ENCODE results near the gene ALS2CL.

ALS2CL gene

DNA sequence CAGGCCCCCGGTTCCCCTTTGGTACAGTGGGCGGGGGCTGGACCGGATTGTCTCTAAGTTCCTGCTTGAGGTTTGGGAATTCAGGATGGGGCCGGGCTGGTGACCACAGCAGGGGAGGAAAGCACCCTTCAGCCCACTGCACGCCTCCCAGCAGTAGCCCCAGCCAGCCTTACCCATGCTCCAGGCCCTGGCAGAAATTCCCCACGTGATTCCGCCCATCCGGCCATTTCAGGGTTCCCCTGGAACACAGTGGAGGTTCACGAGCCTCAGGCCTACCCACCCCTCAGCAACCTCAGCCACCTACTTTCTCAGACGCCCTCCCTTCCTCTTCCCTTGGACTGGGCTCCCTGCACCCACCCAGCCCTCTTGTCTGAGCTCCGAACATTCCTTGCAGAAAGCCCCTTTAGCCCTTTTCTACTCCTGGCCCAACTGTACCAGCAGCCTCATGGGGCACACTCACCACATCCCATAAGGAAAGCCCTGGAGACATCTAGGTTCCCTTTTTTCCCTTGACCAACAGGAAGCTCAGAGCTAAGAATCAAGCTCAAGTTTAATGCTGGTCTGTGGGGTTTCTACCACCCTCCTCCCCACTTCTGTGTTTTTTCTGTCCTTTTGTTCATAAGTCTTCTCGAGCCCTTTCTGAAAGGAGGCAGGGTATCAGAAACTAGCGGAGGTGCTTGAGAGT lies 11.5 kb downstream of the ALS2CL start:
- Histone ChIP-seq H3K4me1 (ENCODE audit: low read length) (no peaks in the 10 kb centered on the region), H3K9ac (ENCODE audit: low read length) (no peak overlapping the region), H3K36me3 (replicated peaks; ENCODE audit: insufficient read depth, low read length) (no peaks in the 10 kb centered on the region), H3K4me2 (ENCODE audit: low read depth, low read length) (no peak overlapping the region), H4K20me1 (ENCODE audit: insufficient read depth, low read length) (no peaks in the 10 kb centered on the region), H3K9me2 (replicated peaks; ENCODE audit: insufficient read depth, low read length) (no peaks in the 10 kb centered on the region), H3K9me3 (replicated peaks; ENCODE audit: insufficient read depth, low read length) (no peaks in the 10 kb centered on the region), H3K27me3 (replicated peaks; ENCODE audit: insufficient read depth, low read length) (0 out of 2 replicates have a peak, but pooled peaks cover 5% of the 10 kb centered on the region), H3F3A (ENCODE audit: insufficient read depth, low read length) (no peaks in the 10 kb centered on the region), H2AFZ (ENCODE audit: low read length) (no peak overlapping the region), H3K4me3 (ENCODE audit: low read length) (no peak overlapping the region), H3K27ac (ENCODE audit: low read length) (no peak overlapping the region), H3K79me2 (ENCODE audit: low read length) (no peaks in the 10 kb centered on the region)
- no peak for DNase-seq
- TF ChIP-seq EZH2phosphoT487 (IDR thresholded peaks at IDR 0.05; ENCODE audit: low read length) (no peak), EZH2 (optimal IDR thresholded peaks at IDR 0.05; ENCODE audit: low read depth, low read length) (no peak)
- TF ChIP-seq, protein P1, sequence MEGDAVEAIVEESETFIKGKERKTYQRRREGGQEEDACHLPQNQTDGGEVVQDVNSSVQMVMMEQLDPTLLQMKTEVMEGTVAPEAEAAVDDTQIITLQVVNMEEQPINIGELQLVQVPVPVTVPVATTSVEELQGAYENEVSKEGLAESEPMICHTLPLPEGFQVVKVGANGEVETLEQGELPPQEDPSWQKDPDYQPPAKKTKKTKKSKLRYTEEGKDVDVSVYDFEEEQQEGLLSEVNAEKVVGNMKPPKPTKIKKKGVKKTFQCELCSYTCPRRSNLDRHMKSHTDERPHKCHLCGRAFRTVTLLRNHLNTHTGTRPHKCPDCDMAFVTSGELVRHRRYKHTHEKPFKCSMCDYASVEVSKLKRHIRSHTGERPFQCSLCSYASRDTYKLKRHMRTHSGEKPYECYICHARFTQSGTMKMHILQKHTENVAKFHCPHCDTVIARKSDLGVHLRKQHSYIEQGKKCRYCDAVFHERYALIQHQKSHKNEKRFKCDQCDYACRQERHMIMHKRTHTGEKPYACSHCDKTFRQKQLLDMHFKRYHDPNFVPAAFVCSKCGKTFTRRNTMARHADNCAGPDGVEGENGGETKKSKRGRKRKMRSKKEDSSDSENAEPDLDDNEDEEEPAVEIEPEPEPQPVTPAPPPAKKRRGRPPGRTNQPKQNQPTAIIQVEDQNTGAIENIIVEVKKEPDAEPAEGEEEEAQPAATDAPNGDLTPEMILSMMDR (IDR thresholded peaks at IDR 0.05; ENCODE audit: low read length): no peak

DNA sequence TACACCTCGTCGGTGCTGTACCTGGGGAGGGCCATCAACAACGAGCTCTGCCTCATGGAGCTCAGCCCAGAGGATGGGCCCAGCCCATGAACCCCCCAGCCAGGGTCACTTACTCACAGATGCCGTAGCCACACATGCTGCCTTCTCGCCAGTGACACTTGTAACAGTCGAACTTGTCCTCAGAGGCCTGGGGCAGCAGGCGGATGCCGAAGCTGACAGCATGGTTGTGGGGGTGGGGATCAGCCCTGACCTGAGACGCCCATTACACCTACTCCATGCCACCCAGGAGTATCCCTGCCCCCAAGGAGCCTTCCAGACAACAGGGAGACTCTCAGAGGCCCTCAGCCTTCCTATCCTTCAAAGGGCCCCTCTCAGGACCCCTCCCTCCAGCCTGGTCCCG lies 12.1 kb downstream of the ALS2CL start:
- Histone ChIP-seq H3F3A (ENCODE audit: insufficient read depth, low read length) (no peaks in the 10 kb centered on the region), H3K4me1 (ENCODE audit: low read length) (no peaks in the 10 kb centered on the region), H3K36me3 (replicated peaks; ENCODE audit: insufficient read depth, low read length) (no peaks in the 10 kb centered on the region), H3K27ac (ENCODE audit: low read length) (no peak overlapping the region), H3K9me3 (replicated peaks; ENCODE audit: insufficient read depth, low read length) (no peaks in the 10 kb centered on the region), H2AFZ (ENCODE audit: low read length) (no peak overlapping the region), H3K79me2 (ENCODE audit: low read length) (no peaks in the 10 kb centered on the region), H3K4me2 (ENCODE audit: low read depth, low read length) (no peak overlapping the region), H3K27me3 (replicated peaks; ENCODE audit: insufficient read depth, low read length) (0 out of 2 replicates have a peak, but pooled peaks cover 5% of the 10 kb centered on the region), H3K4me3 (ENCODE audit: low read length) (no peak overlapping the region), H4K20me1 (ENCODE audit: insufficient read depth, low read length) (no peaks in the 10 kb centered on the region), H3K9me2 (replicated peaks; ENCODE audit: insufficient read depth, low read length) (no peaks in the 10 kb centered on the region), H3K9ac (ENCODE audit: low read length) (no peak overlapping the region)
- TF ChIP-seq EZH2 (optimal IDR thresholded peaks at IDR 0.05; ENCODE audit: low read depth, low read length) (no peak), EZH2phosphoT487 (IDR thresholded peaks at IDR 0.05; ENCODE audit: low read length) (no peak)
- TF ChIP-seq, protein P1 (IDR thresholded peaks at IDR 0.05; ENCODE audit: low read length): no peak
- DNase-seq: no peak

DNA sequence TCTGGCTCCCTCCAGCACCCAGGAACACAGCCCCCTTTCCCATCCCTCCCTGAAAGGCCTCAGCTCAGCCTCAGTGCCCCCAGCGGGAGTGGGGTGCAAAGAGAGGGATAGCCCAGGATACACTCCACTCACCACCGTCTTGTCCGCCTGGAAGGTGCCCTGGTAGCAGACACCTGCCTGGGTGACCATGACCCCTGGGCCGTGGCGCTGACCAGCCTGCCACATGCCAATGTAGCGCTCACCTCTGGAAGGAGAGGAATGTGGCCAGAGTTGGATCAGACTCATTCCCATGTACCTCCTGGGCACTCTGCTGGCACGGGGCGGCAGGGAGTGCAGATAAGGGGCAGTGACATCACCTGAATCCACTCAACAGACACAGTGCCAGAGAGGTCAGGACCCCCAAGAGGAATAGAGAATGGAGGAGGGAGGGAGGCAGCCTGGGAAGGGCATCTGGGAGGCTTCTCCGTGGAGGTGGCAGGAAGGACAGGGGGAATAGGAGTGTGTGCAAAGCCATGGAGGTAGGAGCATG lies 13.1 kb downstream of the ALS2CL start:
- H3K27me3 ChIP-seq (replicated peaks; ENCODE audit: insufficient read depth, low read length): 0 out of 2 replicates have a peak, but pooled peaks cover 5% of the 10 kb centered on the region
- DNase-seq: no peak
- H4K20me1 ChIP-seq (ENCODE audit: insufficient read depth, low read length): no peaks in the 10 kb centered on the region
- H3K4me1 ChIP-seq (ENCODE audit: low read length): no peaks in the 10 kb centered on the region
- H3K9me3 ChIP-seq (replicated peaks; ENCODE audit: insufficient read depth, low read length): no peaks in the 10 kb centered on the region
- no peak overlapping the region for H3K27ac ChIP-seq (ENCODE audit: low read length)
- H3K79me2 ChIP-seq (ENCODE audit: low read length): no peaks in the 10 kb centered on the region
- H3K4me3 ChIP-seq (ENCODE audit: low read length): no peak overlapping the region
- TF ChIP-seq EZH2 (optimal IDR thresholded peaks at IDR 0.05; ENCODE audit: low read depth, low read length) (no peak), EZH2phosphoT487 (IDR thresholded peaks at IDR 0.05; ENCODE audit: low read length) (no peak)
- TF ChIP-seq, protein P1 (IDR thresholded peaks at IDR 0.05; ENCODE audit: low read length): no peak
- no peak overlapping the region for H2AFZ ChIP-seq (ENCODE audit: low read length)
- H3F3A ChIP-seq (ENCODE audit: insufficient read depth, low read length): no peaks in the 10 kb centered on the region
- H3K9ac ChIP-seq (ENCODE audit: low read length): no peak overlapping the region
- H3K36me3 ChIP-seq (replicated peaks; ENCODE audit: insufficient read depth, low read length): no peaks in the 10 kb centered on the region
- H3K4me2 ChIP-seq (ENCODE audit: low read depth, low read length): no peak overlapping the region
- no peaks in the 10 kb centered on the region for H3K9me2 ChIP-seq (replicated peaks; ENCODE audit: insufficient read depth, low read length)

All from MM.1S (cell line).